HG02623 (cell line): ENCODE data around the gene TMEM212.
"Not testable (repeated sequence)": the region's sequence is repeated elsewhere in the genome, so short reads cannot be mapped to it uniquely, and the experiment has no call there.

Source experiments
- ATAC-seq: cut with Tn5 transposase; IDR thresholded peaks from one replicate; pipeline ENCODE4 v1.9.1; 2021; ENCODE audit warnings: moderate library complexity; ENCODE audit not compliant: unreplicated experiment

The TMEM212 gene

GRCh38 chr3:171883893-171884279 is 40.7 kb downstream of the TMEM212 start:
- no peak for ATAC-seq

GRCh38 chr3:171888466-171888865 is 45.3 kb downstream of the TMEM212 start:
- no peak for ATAC-seq

GRCh38 chr3:171890398-171890797 is 47.2 kb downstream of the TMEM212 start:
- no peak for ATAC-seq

- ATAC-seq, result no peak
Measured at GRCh38 chr3:171892457-171892856, 49.3 kb downstream of the TMEM212 start.

GRCh38 chr3:171895291-171895690 is 52.1 kb downstream of the TMEM212 start:
- ATAC-seq, result no peak

- ATAC-seq, result no peak
Measured at GRCh38 chr3:171895900-171896299, 52.8 kb downstream of the TMEM212 start.

GRCh38 chr3:171896316-171896715 is 53.2 kb downstream of the TMEM212 start:
- ATAC-seq, result no peak

GRCh38 chr3:171898192-171898591 is 55.0 kb downstream of the TMEM212 start:
- ATAC-seq, result no peak

- ATAC-seq, result no peak
Measured at GRCh38 chr3:171900446-171900845, 57.3 kb downstream of the TMEM212 start.

GRCh38 chr3:171901615-171902312 is 58.6 kb downstream of the TMEM212 start:
- no peak for ATAC-seq

- ATAC-seq, result no peak
Measured at GRCh38 chr3:171904829-171905228, 61.7 kb downstream of the TMEM212 start.

GRCh38 chr3:171906503-171906902 is 63.4 kb downstream of the TMEM212 start:
- ATAC-seq, result not testable (repeated sequence)

- no peak for ATAC-seq
Measured at GRCh38 chr3:171906951-171907676, 64.0 kb downstream of the TMEM212 start.

GRCh38 chr3:171907761-171908160 is 64.6 kb downstream of the TMEM212 start:
- no peak for ATAC-seq

GRCh38 chr3:171908731-171909130 is 65.6 kb downstream of the TMEM212 start:
- ATAC-seq, result no peak
